Activated CD4-positive, alpha-beta T cell treated with anti-CD3 and anti-CD28 coated beads, Interleukin-2, Interleukin-4, amounts not matched to agents 100 ng/mL and 50 ng/mL, durations not matched to agents 16 hours and 8 hours (primary cell): ENCODE results near the gene TRIM69.
"Not testable (repeated sequence)": the region's sequence is repeated elsewhere in the genome, so short reads cannot be mapped to it uniquely, and the experiment has no call there.

Experiments used
- DNase-seq: peaks from one replicate; pipeline ENCODE4 v3.0.0-alpha.2; 2020; ENCODE audit warnings: low spot score

Gene TRIM69

GRCh38 chr15:44736181-44736765, at the start of gene TRIM69:
Gene TRIM69 (plus strand): TSS chr15:44736528. CDS start chr15:44736705, 177 bp downstream.
- no peak for DNase-seq

- DNase-seq: not testable (repeated sequence)
Measured at GRCh38 chr15:44689318-44689717, 47.0 kb upstream of the TRIM69 start.

- not testable (repeated sequence) for DNase-seq
Measured at GRCh38 chr15:44690245-44690644, 46.1 kb upstream of the TRIM69 start.

GRCh38 chr15:44692659-44693058, 43.7 kb upstream of the TRIM69 start:
- DNase-seq: no peak

- DNase-seq: no peak
Measured at GRCh38 chr15:44694416-44694815, 41.9 kb upstream of the TRIM69 start.

GRCh38 chr15:44695294-44695693, 41.0 kb upstream of the TRIM69 start:
- no peak for DNase-seq

GRCh38 chr15:44697014-44697413, 39.3 kb upstream of the TRIM69 start:
- DNase-seq: no peak

- DNase-seq: no peak
Measured at GRCh38 chr15:44698641-44699040, 37.7 kb upstream of the TRIM69 start.

GRCh38 chr15:44700676-44701075, 35.7 kb upstream of the TRIM69 start:
- not testable (repeated sequence) for DNase-seq

GRCh38 chr15:44705986-44706385, 30.3 kb upstream of the TRIM69 start:
- DNase-seq: no peak

GRCh38 chr15:44706401-44706800, 29.9 kb upstream of the TRIM69 start:
- no peak for DNase-seq

- no peak for DNase-seq
Measured at GRCh38 chr15:44706946-44707636, 29.2 kb upstream of the TRIM69 start.

- DNase-seq: peak; percentile 62
Measured at GRCh38 chr15:44710236-44711095, 25.9 kb upstream of the TRIM69 start.

- DNase-seq: peak; percentile 98
Measured at GRCh38 chr15:44711096-44711742, 25.1 kb upstream of the TRIM69 start, which contains the start of the genes B2M and PATL2. Gene B2M (plus strand): TSS chr15:44711517. CDS start chr15:44711547, 30 bp downstream. Gene PATL2 (minus strand): TSS chr15:44711323. CDS start chr15:44676490, 34,833 bp downstream.

- DNase-seq: peak; percentile 59
Measured at GRCh38 chr15:44711743-44712345, 24.5 kb upstream of the TRIM69 start.

- peak; percentile 79 for DNase-seq
Measured at GRCh38 chr15:44712346-44713005, 23.9 kb upstream of the TRIM69 start.

- DNase-seq: no peak
Measured at GRCh38 chr15:44713006-44713966, 23.0 kb upstream of the TRIM69 start.

- DNase-seq: no peak
Measured at GRCh38 chr15:44715142-44715796, 21.1 kb upstream of the TRIM69 start.

GRCh38 chr15:44715797-44716334, 20.5 kb upstream of the TRIM69 start:
- no peak for DNase-seq
